HEK293 (cell line): Measurements from ENCODE around the gene INHBB.

Experiments
- CTCF ChIA-PET: fragments of 350-600 bp; formaldehyde crosslinking; extraction: SDS; loops from one replicate; lab custom pipeline; 2021; ENCODE audit warnings: antibody characterized with exemption; lab: Yijun Ruan, JAX
- POLR2A ChIA-PET: fragments of 300-600 bp; formaldehyde crosslinking; extraction: SDS; loops from one replicate; lab custom pipeline; 2020; ENCODE audit warnings: antibody characterized with exemption, inconsistent platforms; lab: Yijun Ruan, JAX
- H3K27ac ChIP-seq: fragments of 200-500 bp; sonication (Bioruptor generic); 2 replicates; pipeline ENCODE4 v1.5.1; 2014; ENCODE audit warnings: low read depth, low read length, control low read depth, inconsistent platforms; ENCODE audit errors: extremely low read depth
- H3K36me3 ChIP-seq, 2 experiments: fragments of 200-500 bp in 1 of 2; sonication (Bioruptor generic) in 1 of 2; 1 replicate in 1 of 2; 2 replicates in 1 of 2; pipeline ENCODE4 v1.5.1; 2014 to 2017; ENCODE audit warnings: inconsistent platforms in 2 of 2, low read length in 2 of 2; ENCODE audit not compliant: control insufficient read depth in 2 of 2, insufficient read depth in 1 of 2
- H3K4me1 ChIP-seq: fragments of 200-500 bp; sonication (Bioruptor generic); 2 replicates; pipeline ENCODE4 v1.5.1; 2014; ENCODE audit warnings: mild to moderate bottlenecking, low read length, inconsistent platforms; ENCODE audit not compliant: control insufficient read depth, insufficient read depth
- H3K4me3 ChIP-seq: 2 replicates; pipeline ENCODE4 v1.5.1; 2011; ENCODE audit warnings: low read depth, mild to moderate bottlenecking, control low read depth, low read length, moderate library complexity
- H3K9me3 ChIP-seq: fragments of 200-500 bp; sonication (Bioruptor generic); 2 replicates; pipeline ENCODE4 v1.5.1; 2014; ENCODE audit warnings: low read depth, low read length, inconsistent platforms; ENCODE audit not compliant: control insufficient read depth, insufficient read depth
- BCL11B ChIP-seq: fragments of 450-650 bp; formaldehyde crosslinking; IDR thresholded peaks from 2 replicates; pipeline ENCODE4 v1.5.1; 2016; ENCODE audit warnings: low read depth, missing biosample characterization, missing genetic modification characterization
- GFI1B ChIP-seq: fragments of 450-650 bp; formaldehyde crosslinking; IDR thresholded peaks from 2 replicates; pipeline ENCODE4 v1.5.1; 2016; ENCODE audit warnings: missing biosample characterization, missing genetic modification characterization
- INSM2 ChIP-seq: fragments of 450-650 bp; formaldehyde crosslinking; IDR thresholded peaks from 2 replicates; pipeline ENCODE4 v1.5.1; 2016; ENCODE audit warnings: missing biosample characterization, missing genetic modification characterization
- KLF16 ChIP-seq: fragments of 450-650 bp; formaldehyde crosslinking; IDR thresholded peaks from 2 replicates; pipeline ENCODE4 v1.5.1; 2017; ENCODE audit warnings: missing biosample characterization, missing genetic modification characterization
- PBX3 ChIP-seq: sonication (generic); formaldehyde crosslinking; IDR thresholded peaks from 2 replicates; pipeline ENCODE4 v1.8.1; 2022; ENCODE audit warnings: mild to moderate bottlenecking, moderate library complexity, missing genetic modification reagents
- RBAK ChIP-seq: fragments of 450-650 bp; formaldehyde crosslinking; IDR thresholded peaks from 2 replicates; pipeline ENCODE4 v1.5.1; 2016; ENCODE audit warnings: missing biosample characterization, missing genetic modification characterization
- REST ChIP-seq: fragments of 450-650 bp; formaldehyde crosslinking; IDR thresholded peaks from 2 replicates; pipeline ENCODE4 v1.5.1; 2016; ENCODE audit warnings: missing biosample characterization, missing genetic modification characterization
- SP3 ChIP-seq: fragments of 450-650 bp; formaldehyde crosslinking; IDR thresholded peaks from 2 replicates; pipeline ENCODE4 v1.5.1; 2016; ENCODE audit warnings: missing biosample characterization, missing genetic modification characterization
- WT1 ChIP-seq: fragments of 450-650 bp; formaldehyde crosslinking; IDR thresholded peaks from 2 replicates; pipeline ENCODE4 v1.5.1; 2016; ENCODE audit warnings: missing biosample characterization, missing genetic modification characterization
- ZBTB44 ChIP-seq: fragments of 450-650 bp; IDR thresholded peaks from 2 replicates; pipeline ENCODE4 v1.5.1; 2018; ENCODE audit warnings: missing biosample characterization, mild to moderate bottlenecking, missing genetic modification characterization
- ZNF132 ChIP-seq: fragments of 450-650 bp; formaldehyde crosslinking; IDR thresholded peaks from 2 replicates; pipeline ENCODE4 v1.5.1; 2017; ENCODE audit warnings: missing biosample characterization, missing genetic modification characterization, borderline replicate concordance
- ZNF398 ChIP-seq: fragments of 450-650 bp; formaldehyde crosslinking; IDR thresholded peaks from 2 replicates; pipeline ENCODE4 v1.5.1; 2017; ENCODE audit warnings: missing biosample characterization, missing genetic modification characterization
- ZNF48 ChIP-seq: fragments of 450-650 bp; formaldehyde crosslinking; IDR thresholded peaks from 2 replicates; pipeline ENCODE4 v1.5.1; 2016; ENCODE audit warnings: missing biosample characterization, missing genetic modification characterization
- ZNF621 ChIP-seq: fragments of 450-650 bp; formaldehyde crosslinking; IDR thresholded peaks from 2 replicates; pipeline ENCODE4 v1.5.1; 2017; ENCODE audit warnings: missing biosample characterization, missing genetic modification characterization
- ZSCAN23 ChIP-seq: fragments of 450-650 bp; formaldehyde crosslinking; IDR thresholded peaks from 2 replicates; pipeline ENCODE4 v1.5.1; 2016; ENCODE audit warnings: missing biosample characterization, missing genetic modification characterization
- ZSCAN30 ChIP-seq: fragments of 450-650 bp; IDR thresholded peaks from 2 replicates; pipeline ENCODE4 v1.5.1; 2018; ENCODE audit warnings: missing biosample characterization, mild to moderate bottlenecking, missing genetic modification characterization, moderate library complexity

The INHBB gene

GRCh38 chr2:120348737-120349439 lies 3.0 kb downstream of the INHBB start (continued):
- no peak for TF ChIP-seq ZNF398 (tag by site-specific recombination)
- TF ChIP-seq SP3 (tag by site-specific recombination) = no peak

- no peak overlapping the region for H3K4me3 ChIP-seq
- TF ChIP-seq REST (tag by site-specific recombination) = 0 out of 2 replicates have a peak, but pooled peaks have one; percentile 9
- TF ChIP-seq ZNF132 (tag by site-specific recombination) = no peak
- CTCF ChIA-PET = no interaction called here
- POLR2A ChIA-PET = interaction anchor here (1.2 kb wide), 1 partner anchor 204 kb away, joined by 3 read pairs; no protein-coding TSS in a partner anchor
- peaks cover 0 to 23% of the 10 kb centered on the region in 2 experiments; a peak in 1 of 3 replicates for H3K36me3 ChIP-seq
- H3K4me1 ChIP-seq = peaks cover 15% of the 10 kb centered on the region
- H3K27ac ChIP-seq = no peak overlapping the region
- no peaks in the 10 kb centered on the region for H3K9me3 ChIP-seq
Measured at GRCh38 chr2:120349440-120349921, 3.5 kb downstream of the INHBB start.

GRCh38 chr2:120350080-120350479 lies 4.1 kb downstream of the INHBB start:
- Histone ChIP-seq H3K4me1 (peaks cover 15% of the 10 kb centered on the region), H3K27ac (no peak overlapping the region), H3K36me3 (peaks cover 0 to 23% of the 10 kb centered on the region in 2 experiments; a peak in 1 of 3 replicates), H3K4me3 (no peak overlapping the region), H3K9me3 (no peaks in the 10 kb centered on the region)
- ChIA-PET CTCF (no interaction called here), POLR2A (no interaction called here)
- TF ChIP-seq RBAK = no peak
- TF ChIP-seq PBX3 (CRISPR knock-in tag) = no peak
- no peak for TF ChIP-seq WT1 (tag by site-specific recombination)
- TF ChIP-seq KLF16 (tag by site-specific recombination) = no peak
- no peak for TF ChIP-seq ZSCAN30 (tag by site-specific recombination)
- no peak for TF ChIP-seq BCL11B
- no peak for TF ChIP-seq ZNF621
- TF ChIP-seq ZNF48 = no peak
- TF ChIP-seq ZSCAN23 (tag by site-specific recombination) = no peak
- TF ChIP-seq GFI1B = no peak
- no peak for TF ChIP-seq INSM2 (tag by site-specific recombination)
- no peak for TF ChIP-seq ZBTB44 (tag by site-specific recombination)
- TF ChIP-seq, all 188 proteins: peak for 0
